ENCODE measurements around the gene CTCF.

The CTCF gene

GRCh38 chr16:67653128-67653788, 90.9 kb downstream of the CTCF start:
- peak; percentile 68 for DNase-seq
- Histone ChIP-seq H3K9me3 (ENCODE audit: severe bottlenecking) (no peaks in the 10 kb centered on the region), H3K27me3 (ENCODE audit: insufficient read depth, low read depth, severe bottlenecking) (no peaks in the 10 kb centered on the region), H3K36me3 (peaks cover 55% of the 10 kb centered on the region), H3K27ac (peak overlapping the region; percentile 89), H3K4me3 (ENCODE audit: low read depth, low read length) (peak overlapping the region; percentile 85)
- TF ChIP-seq, protein P1, sequence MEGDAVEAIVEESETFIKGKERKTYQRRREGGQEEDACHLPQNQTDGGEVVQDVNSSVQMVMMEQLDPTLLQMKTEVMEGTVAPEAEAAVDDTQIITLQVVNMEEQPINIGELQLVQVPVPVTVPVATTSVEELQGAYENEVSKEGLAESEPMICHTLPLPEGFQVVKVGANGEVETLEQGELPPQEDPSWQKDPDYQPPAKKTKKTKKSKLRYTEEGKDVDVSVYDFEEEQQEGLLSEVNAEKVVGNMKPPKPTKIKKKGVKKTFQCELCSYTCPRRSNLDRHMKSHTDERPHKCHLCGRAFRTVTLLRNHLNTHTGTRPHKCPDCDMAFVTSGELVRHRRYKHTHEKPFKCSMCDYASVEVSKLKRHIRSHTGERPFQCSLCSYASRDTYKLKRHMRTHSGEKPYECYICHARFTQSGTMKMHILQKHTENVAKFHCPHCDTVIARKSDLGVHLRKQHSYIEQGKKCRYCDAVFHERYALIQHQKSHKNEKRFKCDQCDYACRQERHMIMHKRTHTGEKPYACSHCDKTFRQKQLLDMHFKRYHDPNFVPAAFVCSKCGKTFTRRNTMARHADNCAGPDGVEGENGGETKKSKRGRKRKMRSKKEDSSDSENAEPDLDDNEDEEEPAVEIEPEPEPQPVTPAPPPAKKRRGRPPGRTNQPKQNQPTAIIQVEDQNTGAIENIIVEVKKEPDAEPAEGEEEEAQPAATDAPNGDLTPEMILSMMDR (IDR thresholded peaks at IDR 0.05; ENCODE audit: low read depth, low read length) = peak; percentile 46

DNA sequence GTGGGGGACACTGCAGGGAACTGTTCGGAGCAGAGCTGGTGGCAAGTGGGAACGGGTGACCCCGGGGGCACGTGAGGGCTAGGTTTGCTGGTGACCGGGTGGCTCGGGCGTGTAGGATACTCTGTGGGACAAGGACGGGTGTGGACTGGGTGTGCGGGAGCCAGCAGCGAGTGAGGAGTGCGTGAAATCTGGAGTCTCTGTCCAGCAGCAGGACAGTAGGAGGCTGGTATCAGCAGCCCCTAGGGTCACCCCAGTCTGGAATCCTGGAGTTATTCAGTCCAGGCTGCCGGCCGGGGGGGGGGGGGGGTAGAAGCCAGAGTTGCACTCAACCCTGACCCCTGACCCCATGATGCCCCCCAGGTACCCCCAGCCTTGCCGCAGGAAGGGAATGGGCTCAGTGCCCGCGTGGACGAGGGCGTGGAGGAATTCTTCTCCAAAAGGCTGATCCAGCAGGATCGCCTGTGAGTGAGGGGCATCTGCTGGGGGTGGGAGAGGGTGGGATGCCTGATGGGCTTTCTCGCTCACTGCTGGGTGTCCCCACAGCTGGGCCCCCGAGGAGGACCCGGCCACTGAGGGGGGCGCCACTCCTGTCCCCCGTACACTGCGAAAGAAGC, 91.6 kb downstream of the CTCF start:
- H3K27ac ChIP-seq = peak overlapping the region; percentile 89
- H3K4me3 ChIP-seq (ENCODE audit: low read depth, low read length) = peak overlapping the region; percentile 85
- TF ChIP-seq, protein P1 (IDR thresholded peaks at IDR 0.05; ENCODE audit: low read depth, low read length) = no peak
- no peaks in the 10 kb centered on the region for H3K27me3 ChIP-seq (ENCODE audit: insufficient read depth, low read depth, severe bottlenecking)
- H3K9me3 ChIP-seq (ENCODE audit: severe bottlenecking) = no peaks in the 10 kb centered on the region
- H3K36me3 ChIP-seq = peaks cover 61% of the 10 kb centered on the region
- DNase-seq = no peak

DNA sequence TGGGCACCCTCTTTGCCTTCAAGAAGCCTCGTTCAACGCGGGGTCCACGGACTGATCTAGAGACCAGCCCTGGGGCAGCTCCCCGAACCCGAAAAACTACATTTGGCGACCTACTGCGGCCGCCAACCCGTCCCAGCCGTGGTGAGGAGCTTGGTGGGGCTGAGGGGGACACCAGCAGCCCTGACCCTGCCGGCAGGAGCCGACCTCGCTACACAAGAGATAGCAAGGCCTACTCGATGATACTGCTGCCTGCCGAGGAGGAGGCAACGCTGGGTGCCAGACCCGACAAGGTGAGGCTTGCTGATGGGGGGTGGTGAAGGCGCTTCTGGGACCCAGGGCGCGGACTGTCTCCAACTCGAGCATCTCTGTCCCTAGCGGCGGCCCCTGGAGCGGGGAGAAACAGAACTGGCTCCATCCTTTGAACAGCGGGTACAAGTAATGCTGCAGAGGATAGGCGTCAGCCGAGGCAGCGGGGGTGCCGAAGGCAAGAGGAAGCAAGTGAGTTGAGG, 92.1 kb downstream of the CTCF start:
- Histone ChIP-seq H3K36me3 (peaks cover 63% of the 10 kb centered on the region), H3K27me3 (ENCODE audit: insufficient read depth, low read depth, severe bottlenecking) (no peaks in the 10 kb centered on the region), H3K27ac (peak overlapping the region; percentile 89; the same call in 1 of the 2 replicates), H3K4me3 (ENCODE audit: low read depth, low read length) (no peak overlapping the region), H3K9me3 (ENCODE audit: severe bottlenecking) (no peaks in the 10 kb centered on the region)
- no peak for DNase-seq
- TF ChIP-seq, protein P1 (IDR thresholded peaks at IDR 0.05; ENCODE audit: low read depth, low read length) = no peak

- TF ChIP-seq, protein P1 (IDR thresholded peaks at IDR 0.05; ENCODE audit: low read depth, low read length) = no peak
- Histone ChIP-seq H3K36me3 (peaks cover 63% of the 10 kb centered on the region), H3K27me3 (ENCODE audit: insufficient read depth, low read depth, severe bottlenecking) (no peaks in the 10 kb centered on the region), H3K27ac (no peak overlapping the region), H3K9me3 (ENCODE audit: severe bottlenecking) (no peaks in the 10 kb centered on the region), H3K4me3 (ENCODE audit: low read depth, low read length) (no peak overlapping the region)
- no peak for DNase-seq
Observed at GRCh38 chr16:67655363-67655762, 93.0 kb downstream of the CTCF start.

- TF ChIP-seq, protein P1 (IDR thresholded peaks at IDR 0.05; ENCODE audit: low read depth, low read length) = no peak
- Histone ChIP-seq H3K9me3 (ENCODE audit: severe bottlenecking) (no peaks in the 10 kb centered on the region), H3K4me3 (ENCODE audit: low read depth, low read length) (no peak overlapping the region), H3K27me3 (ENCODE audit: insufficient read depth, low read depth, severe bottlenecking) (no peaks in the 10 kb centered on the region), H3K27ac (no peak overlapping the region), H3K36me3 (peaks cover 63% of the 10 kb centered on the region)
- DNase-seq = no peak
Observed at GRCh38 chr16:67656344-67657016, 94.2 kb downstream of the CTCF start.
